ENCODE measurements around the gene CDCA8.

DNA sequence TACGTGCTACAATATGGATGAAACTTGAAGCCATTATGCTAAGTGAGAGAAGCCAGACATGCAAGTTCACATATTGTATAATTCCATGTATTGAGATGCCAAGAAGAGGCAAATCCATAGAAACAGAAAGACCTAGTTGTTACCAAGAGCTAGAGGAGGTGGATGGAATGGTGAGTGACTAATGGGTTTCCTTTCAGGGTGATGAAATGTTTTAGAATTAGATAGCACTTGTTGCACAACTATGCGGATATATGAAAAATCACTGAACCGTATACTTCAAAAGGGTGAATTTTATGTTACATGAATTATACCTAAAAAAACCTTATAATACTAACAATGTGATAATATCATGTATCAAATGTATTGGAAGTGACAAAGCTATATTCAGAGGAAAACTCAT lies 54.5 kb downstream of the CDCA8 start:
- TF ChIP-seq, protein P1, sequence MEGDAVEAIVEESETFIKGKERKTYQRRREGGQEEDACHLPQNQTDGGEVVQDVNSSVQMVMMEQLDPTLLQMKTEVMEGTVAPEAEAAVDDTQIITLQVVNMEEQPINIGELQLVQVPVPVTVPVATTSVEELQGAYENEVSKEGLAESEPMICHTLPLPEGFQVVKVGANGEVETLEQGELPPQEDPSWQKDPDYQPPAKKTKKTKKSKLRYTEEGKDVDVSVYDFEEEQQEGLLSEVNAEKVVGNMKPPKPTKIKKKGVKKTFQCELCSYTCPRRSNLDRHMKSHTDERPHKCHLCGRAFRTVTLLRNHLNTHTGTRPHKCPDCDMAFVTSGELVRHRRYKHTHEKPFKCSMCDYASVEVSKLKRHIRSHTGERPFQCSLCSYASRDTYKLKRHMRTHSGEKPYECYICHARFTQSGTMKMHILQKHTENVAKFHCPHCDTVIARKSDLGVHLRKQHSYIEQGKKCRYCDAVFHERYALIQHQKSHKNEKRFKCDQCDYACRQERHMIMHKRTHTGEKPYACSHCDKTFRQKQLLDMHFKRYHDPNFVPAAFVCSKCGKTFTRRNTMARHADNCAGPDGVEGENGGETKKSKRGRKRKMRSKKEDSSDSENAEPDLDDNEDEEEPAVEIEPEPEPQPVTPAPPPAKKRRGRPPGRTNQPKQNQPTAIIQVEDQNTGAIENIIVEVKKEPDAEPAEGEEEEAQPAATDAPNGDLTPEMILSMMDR (IDR thresholded peaks at IDR 0.05), result no peak
- TF ChIP-seq POLR2AphosphoS5 (IDR thresholded peaks at IDR 0.05) (no peak), POLR2A (IDR thresholded peaks at IDR 0.05) (no peak)
